ENCODE results near the gene TCTN1.

GRCh38 chr12:110683888-110684287 is 70.0 kb downstream of the TCTN1 start:
- TF ChIP-seq POLR2A (IDR thresholded peaks at IDR 0.05; ENCODE audit: low read depth, low read length): no peak
- TF ChIP-seq TAF1 (IDR thresholded peaks at IDR 0.05; ENCODE audit: low read depth, low read length): no peak

Data from GM12891 (cell line).